ENCODE data around the gene SMURF2.

DNA sequence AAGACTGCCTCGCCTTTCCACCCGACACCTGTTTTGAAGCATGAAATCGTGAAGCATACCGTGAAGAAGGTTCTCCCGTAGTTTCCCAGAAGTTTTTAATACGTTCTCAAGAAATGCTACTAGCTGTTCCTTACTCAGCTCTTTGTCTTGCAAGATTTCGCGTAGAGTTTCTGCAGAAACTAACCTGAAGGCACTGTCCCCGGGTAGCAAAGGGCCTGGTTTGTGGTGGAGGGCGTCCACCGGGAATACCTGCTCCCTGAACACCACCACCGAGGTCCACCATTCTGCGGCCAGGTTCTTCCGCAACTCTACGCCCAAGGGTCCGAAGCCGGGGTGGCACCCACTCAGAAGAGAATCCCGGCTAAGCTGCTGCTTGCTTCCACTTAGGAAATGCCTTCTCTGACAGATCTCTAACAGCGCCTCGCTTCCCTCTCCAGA lies 165.7 kb downstream of the SMURF2 start:
- TF ChIP-seq, protein P1, sequence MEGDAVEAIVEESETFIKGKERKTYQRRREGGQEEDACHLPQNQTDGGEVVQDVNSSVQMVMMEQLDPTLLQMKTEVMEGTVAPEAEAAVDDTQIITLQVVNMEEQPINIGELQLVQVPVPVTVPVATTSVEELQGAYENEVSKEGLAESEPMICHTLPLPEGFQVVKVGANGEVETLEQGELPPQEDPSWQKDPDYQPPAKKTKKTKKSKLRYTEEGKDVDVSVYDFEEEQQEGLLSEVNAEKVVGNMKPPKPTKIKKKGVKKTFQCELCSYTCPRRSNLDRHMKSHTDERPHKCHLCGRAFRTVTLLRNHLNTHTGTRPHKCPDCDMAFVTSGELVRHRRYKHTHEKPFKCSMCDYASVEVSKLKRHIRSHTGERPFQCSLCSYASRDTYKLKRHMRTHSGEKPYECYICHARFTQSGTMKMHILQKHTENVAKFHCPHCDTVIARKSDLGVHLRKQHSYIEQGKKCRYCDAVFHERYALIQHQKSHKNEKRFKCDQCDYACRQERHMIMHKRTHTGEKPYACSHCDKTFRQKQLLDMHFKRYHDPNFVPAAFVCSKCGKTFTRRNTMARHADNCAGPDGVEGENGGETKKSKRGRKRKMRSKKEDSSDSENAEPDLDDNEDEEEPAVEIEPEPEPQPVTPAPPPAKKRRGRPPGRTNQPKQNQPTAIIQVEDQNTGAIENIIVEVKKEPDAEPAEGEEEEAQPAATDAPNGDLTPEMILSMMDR (IDR thresholded peaks at IDR 0.05), result no peak
- no peak for TF ChIP-seq POLR2A (IDR thresholded peaks at IDR 0.05)

Measured in breast epithelium (tissue), 3 donors.